Lower leg skin (tissue), 4 donors: Measurements from ENCODE around the gene ZDHHC13. TPM values are rescaled to one million over a fixed set of nuclear protein-coding genes. Genes with fewer than 3 reads are reported as not detected.

Experiments
- DNase-seq, 2 donors: peaks; one replicate each; pipeline ENCODE4 v3.0.0-alpha.2; 2019; ENCODE audit warnings: low spot score in 2 of 2
- H3K4me3 ChIP-seq: fragments of 200-600 bp; sonication (generic); 2 replicates; pipeline ENCODE4 v1.5.1; 2017; ENCODE audit warnings: mild to moderate bottlenecking, low read depth; ENCODE audit not compliant: poor library complexity, severe bottlenecking
- POLR2A ChIP-seq, 2 donors: fragments of 450-650 bp; IDR thresholded peaks; one replicate each; pipeline ENCODE4 v1.6.1; 2016 to 2017; ENCODE audit warnings: antibody characterized with exemption in 2 of 2, mild to moderate bottlenecking in 1 of 2, moderate library complexity in 1 of 2
- WGBS, 2 donors: methylation state at CpG; one replicate each; pipeline ENCODE4 v1.1.5; 2018; 5-methylcytosine and 5-hydroxymethylcytosine counted together
- intact Hi-C: fragments of 100-400 bp; cut with DNase I; formaldehyde crosslinking; loops from one replicate; pipeline ENCODE4 v1.15.0; 2023; ENCODE audit warnings: low total_unique reads
- total RNA-seq, 4 donors: library from RNA; depleted of rRNA; stranded (reverse); fragments of >200 nt; gene quantifications; one replicate each; pipeline ENCODE4 v1.1.0, GENCODE V29; 2016
- TF ChIP-seq, protein P1 (sequence below), 3 donors: fragments of 450-650 bp; IDR thresholded peaks; one replicate each; pipeline ENCODE4 v1.5.1; 2016; ENCODE audit warnings: antibody characterized with exemption in 3 of 3, mild to moderate bottlenecking in 3 of 3, moderate library complexity in 2 of 3

The ZDHHC13 gene
- total RNA-seq, 4 donors from 2014 or later: 23.2 to 50.5 (median 37.2) TPM

DNA sequence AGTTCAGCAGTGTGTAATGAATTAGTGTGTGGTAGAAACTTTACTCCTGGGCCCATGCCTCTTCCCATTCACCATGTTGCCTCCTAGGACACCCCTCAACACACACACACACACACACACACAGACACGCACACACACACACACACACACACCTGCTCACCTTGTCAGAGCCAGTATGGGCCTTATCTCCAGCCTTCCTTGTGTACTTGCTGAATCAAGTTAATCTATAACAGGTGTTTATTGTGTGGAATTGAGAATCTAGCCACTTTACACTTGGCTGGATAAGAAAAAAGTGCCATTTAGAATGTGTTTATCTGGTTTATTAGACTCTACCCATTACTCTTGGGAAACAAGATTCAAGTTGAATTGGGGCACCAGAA is 14.5 kb upstream of the ZDHHC13 start:
- 29 to 57% methylated on average over 1 of the region's 1 CpG for WGBS, 2 donors
- intact Hi-C loops: no loop called here
- TF ChIP-seq, protein P1, sequence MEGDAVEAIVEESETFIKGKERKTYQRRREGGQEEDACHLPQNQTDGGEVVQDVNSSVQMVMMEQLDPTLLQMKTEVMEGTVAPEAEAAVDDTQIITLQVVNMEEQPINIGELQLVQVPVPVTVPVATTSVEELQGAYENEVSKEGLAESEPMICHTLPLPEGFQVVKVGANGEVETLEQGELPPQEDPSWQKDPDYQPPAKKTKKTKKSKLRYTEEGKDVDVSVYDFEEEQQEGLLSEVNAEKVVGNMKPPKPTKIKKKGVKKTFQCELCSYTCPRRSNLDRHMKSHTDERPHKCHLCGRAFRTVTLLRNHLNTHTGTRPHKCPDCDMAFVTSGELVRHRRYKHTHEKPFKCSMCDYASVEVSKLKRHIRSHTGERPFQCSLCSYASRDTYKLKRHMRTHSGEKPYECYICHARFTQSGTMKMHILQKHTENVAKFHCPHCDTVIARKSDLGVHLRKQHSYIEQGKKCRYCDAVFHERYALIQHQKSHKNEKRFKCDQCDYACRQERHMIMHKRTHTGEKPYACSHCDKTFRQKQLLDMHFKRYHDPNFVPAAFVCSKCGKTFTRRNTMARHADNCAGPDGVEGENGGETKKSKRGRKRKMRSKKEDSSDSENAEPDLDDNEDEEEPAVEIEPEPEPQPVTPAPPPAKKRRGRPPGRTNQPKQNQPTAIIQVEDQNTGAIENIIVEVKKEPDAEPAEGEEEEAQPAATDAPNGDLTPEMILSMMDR (IDR thresholded peaks at IDR 0.05): no peak
- no peak for TF ChIP-seq POLR2A (IDR thresholded peaks at IDR 0.05)
- H3K4me3 ChIP-seq: no peak overlapping the region
- DNase-seq: no peak

DNA sequence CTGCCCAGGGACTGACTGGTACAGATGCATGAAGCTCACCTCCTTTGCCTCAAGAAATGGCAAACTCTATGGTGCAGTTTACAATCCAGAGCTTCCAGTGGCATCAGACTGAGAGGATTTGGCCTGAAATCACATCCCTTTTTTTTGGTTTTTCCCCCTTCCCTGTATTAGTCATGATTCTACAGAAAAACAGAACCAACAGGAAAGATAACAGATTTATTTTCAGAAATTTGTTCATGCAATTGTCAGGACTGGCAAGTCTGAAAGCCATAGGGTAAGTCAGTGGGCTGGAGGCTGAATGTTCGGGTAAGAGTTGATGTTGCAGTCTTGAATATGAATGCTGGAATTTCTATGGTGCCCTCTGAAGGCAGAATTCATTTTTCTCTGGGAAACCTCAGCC is 12.0 kb upstream of the ZDHHC13 start:
- no peak overlapping the region for H3K4me3 ChIP-seq
- intact Hi-C loops: no loop called here
- TF ChIP-seq, protein P1 (IDR thresholded peaks at IDR 0.05): no peak
- no peak for DNase-seq
- 83 to 90% methylated on average over 1 of the region's 1 CpG for WGBS, 2 donors

DNA sequence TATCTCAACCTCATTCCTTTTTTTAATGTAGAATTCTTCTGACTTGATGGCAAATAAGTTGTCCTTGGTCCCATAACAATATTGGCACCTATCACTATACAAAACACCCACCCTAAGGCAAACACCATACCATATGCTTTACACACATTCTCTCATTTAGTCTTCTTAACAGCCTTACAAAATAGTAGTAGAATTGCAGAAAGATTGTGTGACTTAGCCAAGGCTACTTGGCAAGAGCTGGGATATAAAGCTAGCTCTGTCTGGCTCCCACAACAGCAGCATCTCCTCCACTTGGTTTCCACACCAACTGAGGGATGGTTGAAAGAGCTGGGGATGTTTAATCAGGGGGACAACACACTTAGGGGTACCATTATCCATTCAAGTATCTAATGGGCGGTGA is 9.8 kb upstream of the ZDHHC13 start:
- WGBS, 2 donors: 96 to 100% methylated on average over 1 of the region's 1 CpG
- TF ChIP-seq, protein P1 (IDR thresholded peaks at IDR 0.05): no peak
- TF ChIP-seq POLR2A (IDR thresholded peaks at IDR 0.05): no peak
- no peak for DNase-seq
- intact Hi-C loops: no loop called here
- H3K4me3 ChIP-seq: no peak overlapping the region

DNA sequence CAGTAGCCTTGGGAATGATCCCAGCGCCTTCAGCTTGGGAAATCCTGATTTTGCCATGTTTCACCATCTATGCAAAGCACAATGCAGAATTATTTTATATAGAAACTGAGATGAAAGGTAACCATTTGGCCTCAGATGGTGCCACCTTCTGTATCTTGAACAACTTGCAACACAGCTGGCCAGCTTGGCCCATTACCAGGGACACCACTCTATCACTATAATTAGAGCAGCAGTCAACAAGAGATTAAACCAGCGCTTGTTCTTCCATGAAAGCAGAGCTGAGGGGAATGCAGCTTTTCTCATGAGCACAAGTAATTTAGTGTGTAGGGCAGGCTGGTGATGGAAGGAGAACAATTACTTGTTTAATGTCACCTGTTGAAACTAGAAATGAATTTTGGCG is 6.7 kb upstream of the ZDHHC13 start:
- H3K4me3 ChIP-seq: no peak overlapping the region
- intact Hi-C loops: no loop called here
- TF ChIP-seq, protein P1 (IDR thresholded peaks at IDR 0.05): no peak
- WGBS, 2 donors: 78 to 80% methylated on average over 3 of the region's 3 CpGs
- DNase-seq: no peak

DNA sequence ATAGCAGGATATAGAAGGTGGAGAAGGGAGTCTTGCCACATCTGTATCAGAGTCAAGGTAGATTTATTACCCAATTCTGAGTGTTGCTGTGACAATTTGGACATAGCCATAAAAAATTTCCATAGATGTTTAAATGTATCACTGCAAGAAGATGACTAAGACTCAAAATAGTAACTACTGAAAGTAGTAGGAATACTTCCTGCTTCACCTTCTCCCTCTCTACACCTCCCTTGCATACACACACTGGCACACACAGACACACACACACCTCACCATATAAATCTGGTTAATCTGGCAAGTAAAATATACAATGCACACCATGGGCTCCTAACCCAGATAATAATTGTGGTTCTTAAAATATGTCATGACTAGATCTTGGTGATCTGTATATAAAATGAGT is 5.2 kb upstream of the ZDHHC13 start:
- no peak for DNase-seq
- intact Hi-C loops: no loop called here
- TF ChIP-seq POLR2A (IDR thresholded peaks at IDR 0.05): no peak
- TF ChIP-seq, protein P1 (IDR thresholded peaks at IDR 0.05): no peak
- no peak overlapping the region for H3K4me3 ChIP-seq

DNA sequence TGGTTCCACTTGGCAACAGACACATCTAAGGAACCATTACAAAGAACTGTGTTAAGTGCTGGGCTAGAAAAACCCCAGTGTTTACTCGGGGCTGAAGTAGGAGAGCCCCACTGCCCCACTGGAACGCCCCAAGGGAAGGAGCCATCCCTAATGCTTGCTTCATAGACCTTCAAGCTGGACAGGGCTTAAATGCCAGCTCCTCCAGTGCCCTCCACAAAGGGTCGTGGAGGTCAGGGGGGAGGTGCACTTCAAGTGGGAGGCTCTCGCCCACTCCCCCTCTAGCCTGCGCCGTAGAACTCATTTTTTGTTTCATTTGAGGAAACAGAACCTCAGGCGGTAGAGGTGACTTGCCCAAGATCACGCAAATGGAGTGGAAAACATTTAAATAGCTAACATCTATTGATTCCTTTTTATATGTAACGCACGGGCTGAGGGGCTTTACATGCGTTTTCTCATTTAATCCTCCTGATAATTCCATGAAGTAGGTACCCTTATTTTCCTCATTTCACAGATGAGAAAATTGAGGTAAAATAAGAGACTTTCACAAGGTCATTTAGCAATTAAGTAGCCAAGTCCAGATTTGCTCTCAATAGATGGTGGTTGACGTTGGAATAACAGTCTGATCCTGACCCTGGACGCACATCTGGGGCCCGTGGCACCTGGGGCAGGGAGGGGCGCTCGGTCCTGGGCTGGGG is 545 bp upstream of the ZDHHC13 start:
- intact Hi-C loops: no loop called here
- peak overlapping the region; percentile 80 for H3K4me3 ChIP-seq
- no peak for DNase-seq
- 35 to 39% methylated on average over 12 to 16 of the region's 16 CpGs for WGBS, 2 donors
- no peak for TF ChIP-seq POLR2A (IDR thresholded peaks at IDR 0.05)
- TF ChIP-seq, protein P1 (IDR thresholded peaks at IDR 0.05): no peak
